ENCODE data around the gene PAX7. TPM values are rescaled to one million over a fixed set of nuclear protein-coding genes. Genes with fewer than 3 reads are reported as not detected.

PAX7 gene
- total and polyA plus RNA-seq, 2 donors (not counting 3 experiments of a cell fraction or from before 2014, with no cell fraction given), result not detected

GRCh38 chr1:18651713-18652112 is 21.1 kb downstream of the PAX7 start:
- TF ChIP-seq MAX (IDR thresholded peaks at IDR 0.05; ENCODE audit: insufficient read depth, insufficient read length) (no peak), JUN (IDR thresholded peaks at IDR 0.05; ENCODE audit: borderline replicate concordance, insufficient read depth, insufficient read length, low read depth) (no peak), CTCF (IDR thresholded peaks at IDR 0.05; ENCODE audit: extremely low read depth in 1 of 2, insufficient read depth in 1 of 2, low read depth in 1 of 2, low read length in 2 of 2) (no peak), FOS (IDR thresholded peaks at IDR 0.05; ENCODE audit: borderline replicate concordance, insufficient read depth, low read length) (no peak), POLR2AphosphoS5 (IDR thresholded peaks at IDR 0.05; ENCODE audit: insufficient read depth, low read depth, low read length) (no peak), EZH2 (IDR thresholded peaks at IDR 0.05; ENCODE audit: borderline replicate concordance, low read depth, low read length, severe bottlenecking) (no peak), GATA2 (IDR thresholded peaks at IDR 0.05; ENCODE audit: insufficient read depth, insufficient read length, low read depth, low read length) (no peak)
- H3K9ac ChIP-seq (replicated peaks; ENCODE audit: extremely low read depth, insufficient read depth, low read length), result no peak overlapping the region
- H3K27ac ChIP-seq (ENCODE audit: insufficient read depth, low read depth, low read length), result no peak overlapping the region
- H3K4me3 ChIP-seq (replicated peaks in 1 of 3; ENCODE audit: insufficient read depth in 1 of 3, low read depth in 1 of 3, low read length in 3 of 3), result no peak overlapping the region
- dilution Hi-C loops (cut with MboI; ENCODE audit: extremely low pct_ligation_motif_present, low sequenced_read_pairs) (no loop called here), intact Hi-C loops (cut with micrococcal nuclease) (no loop called here)
- no peaks in the 10 kb centered on the region for H3K4me1 ChIP-seq (ENCODE audit: control insufficient read depth, extremely low read depth, insufficient read depth, low read length)
- H3K9me1 ChIP-seq (replicated peaks; ENCODE audit: control insufficient read depth, extremely low read depth, insufficient read depth, low read length), result no peaks in the 10 kb centered on the region
- H3K79me2 ChIP-seq (ENCODE audit: control insufficient read depth, insufficient read depth, low read length), result no peaks in the 10 kb centered on the region
- no peak for DNase-seq (ENCODE audit: low read depth, low spot score)
- CTCF ChIA-PET, result no interaction called here
- no peak for FAIRE-seq
- H4K20me1 ChIP-seq (replicated peaks; ENCODE audit: control insufficient read depth, extremely low read depth, insufficient read depth, low read length), result no peaks in the 10 kb centered on the region
- no peak overlapping the region for H2AFZ ChIP-seq (ENCODE audit: low read depth, low read length)
- H3K27me3 ChIP-seq (ENCODE audit: control insufficient read depth in 2 of 2, insufficient read depth in 2 of 2, low read length in 2 of 2), result peaks cover 31 to 42% of the 10 kb centered on the region in 2 experiments
- no peaks in the 10 kb centered on the region for H3K9me3 ChIP-seq (replicated peaks; ENCODE audit: control insufficient read depth, insufficient read depth, low read length)
- H3K4me2 ChIP-seq (ENCODE audit: insufficient read depth, low read length), result no peak overlapping the region
- no TSS peak for BruUV-seq (replicated peaks)
- no peaks in the 10 kb centered on the region for H3K36me3 ChIP-seq (ENCODE audit: control insufficient read depth in 2 of 2, extremely low read depth in 1 of 2, insufficient read depth in 2 of 2, low read length in 2 of 2)
- POLR2A ChIA-PET, result no interaction called here
